HepG2 (cell line): ENCODE data around the gene ASXL1. TPM values are rescaled to one million over a fixed set of nuclear protein-coding genes. Genes with fewer than 3 reads are reported as not detected.

Experiments used
- ATAC-seq: fragments of 200-7000 bp; cut with Tn5 transposase; 3 replicates; pipeline ENCODE4 v1.9.1; 2020; ENCODE audit warnings: mild to moderate bottlenecking, moderate library complexity
- BruUV-seq: library from RNA; stranded (reverse); fragments of 400-500 nt; replicated peaks from 2 replicates; lab custom pipeline; 2021; lab: Mats Ljungman, UMichigan
- CTCF ChIA-PET: fragments of 300-600 bp; formaldehyde crosslinking; extraction: SDS; loops from one replicate; lab custom pipeline; 2021; ENCODE audit warnings: low total read pairs, inconsistent platforms, low intra/inter-chr PET ratio; lab: Yijun Ruan, JAX
- POLR2A ChIA-PET: fragments of 350-600 bp; sonication (Branson Sonifier 250); formaldehyde crosslinking; loops from one replicate; lab custom pipeline; 2020; ENCODE audit warnings: antibody characterized with exemption, inconsistent platforms; lab: Yijun Ruan, JAX
- DNase-seq: peaks from one replicate; pipeline ENCODE4 v3.0.0-alpha.2; 2015; ENCODE audit warnings: low spot score
- FAIRE-seq: peaks from 3 replicates; lab custom pipeline; 2011; peaks lifted over from hg19 to GRCh38; lab: Jason Lieb, UNC
- H2AFZ ChIP-seq: one replicate; pipeline ENCODE4 v1.6.1; 2011; ENCODE audit warnings: low read length, inconsistent platforms
- H3K27ac ChIP-seq: fragments of 300-600 bp; 3 replicates; pipeline ENCODE4 v1.8.0; 2011; ENCODE audit warnings: mixed run types, mild to moderate bottlenecking, mixed read lengths, low read length, inconsistent platforms; ENCODE audit not compliant: insufficient read depth; ENCODE audit errors: extremely low read length
- H3K27me3 ChIP-seq, 2 experiments: fragments of 200-600 bp in 1 of 2; 2 replicates in 1 of 2; 3 replicates in 1 of 2; pipeline versions ENCODE4 v1.6.0 to v1.8.0; 2011; ENCODE audit warnings: low read length in 2 of 2, mild to moderate bottlenecking in 2 of 2, moderate library complexity in 2 of 2, inconsistent platforms in 1 of 2; ENCODE audit not compliant: insufficient read depth in 2 of 2, control insufficient read depth in 1 of 2
- H3K36me3 ChIP-seq, 2 experiments: fragments of 200-600 bp in 1 of 2; replicated peaks in 1 of 2; 2 replicates in 1 of 2; 3 replicates in 1 of 2; pipeline versions ENCODE4 v1.5.1 to v1.8.0; 2011; ENCODE audit warnings: low read length in 2 of 2, inconsistent platforms in 1 of 2; ENCODE audit not compliant: insufficient read depth in 2 of 2, control insufficient read depth in 1 of 2
- H3K4me1 ChIP-seq: 2 replicates; pipeline ENCODE4 v1.5.1; 2012; ENCODE audit warnings: low read length, inconsistent platforms; ENCODE audit not compliant: insufficient read depth
- H3K4me2 ChIP-seq: 2 replicates; pipeline ENCODE4 v1.6.0; 2011; ENCODE audit warnings: low read depth, low read length, inconsistent platforms
- H3K4me3 ChIP-seq, 3 experiments: fragments of 200-600 bp in 1 of 3; sonication (generic), shearing (Covaris generic) in 1 of 3; replicated peaks in 1 of 3; 2 replicates each; pipeline ENCODE4 v1.5.1; 2011 to 2016; ENCODE audit warnings: low read length in 3 of 3, inconsistent platforms in 2 of 3, low read depth in 2 of 3, mild to moderate bottlenecking in 2 of 3, control low read depth in 1 of 3, mixed read lengths in 1 of 3; ENCODE audit not compliant: insufficient read depth in 1 of 3
- H3K79me2 ChIP-seq: one replicate; pipeline ENCODE4 v1.6.1; 2011; ENCODE audit warnings: low read length, inconsistent platforms; ENCODE audit not compliant: insufficient read depth
- H3K9ac ChIP-seq: 2 replicates; pipeline ENCODE4 v1.6.0; 2011; ENCODE audit warnings: mild to moderate bottlenecking, low read depth, low read length, inconsistent platforms; ENCODE audit not compliant: insufficient read depth
- H3K9me3 ChIP-seq: 2 replicates; pipeline ENCODE4 v1.5.1; 2012; ENCODE audit warnings: mild to moderate bottlenecking, low read length
- H4K20me1 ChIP-seq: 2 replicates; pipeline ENCODE4 v1.6.0; 2011; ENCODE audit warnings: inconsistent platforms, mild to moderate bottlenecking, low read length, moderate library complexity; ENCODE audit not compliant: insufficient read depth
- FOXA3 ChIP-seq: IDR thresholded peaks from 2 replicates; pipeline ENCODE4 v1.6.1; 2016; ENCODE audit warnings: missing genetic modification reagents, missing compliant biosample characterization
- HMGXB3 ChIP-seq: sonication (generic); formaldehyde crosslinking; IDR thresholded peaks from 2 replicates; pipeline ENCODE4 v1.4.0; 2020; ENCODE audit warnings: missing genetic modification reagents, borderline replicate concordance
- MYNN ChIP-seq: sonication (generic); formaldehyde crosslinking; IDR thresholded peaks from 2 replicates; pipeline ENCODE4 v1.4.0; 2020; ENCODE audit warnings: mild to moderate bottlenecking, low read depth, missing genetic modification reagents
- NFATC3 ChIP-seq: sonication (generic); formaldehyde crosslinking; IDR thresholded peaks from 2 replicates; pipeline ENCODE4 v1.5.1; 2020; ENCODE audit warnings: mild to moderate bottlenecking, missing genetic modification reagents
- POLR2AphosphoS2 ChIP-seq: IDR thresholded peaks from 2 replicates; pipeline ENCODE4 v1.6.1; 2011; ENCODE audit warnings: low read depth, low read length, improper control_type of control experiment
- PRDM10 ChIP-seq: sonication (generic); formaldehyde crosslinking; IDR thresholded peaks from 2 replicates; pipeline ENCODE4 v1.4.0; 2020; ENCODE audit warnings: low read depth, missing genetic modification reagents
- RBM39 ChIP-seq: fragments of 200-400 bp; formaldehyde crosslinking; IDR thresholded peaks from one replicate; pipeline ENCODE4 v1.6.1; 2018; ENCODE audit warnings: antibody characterized with exemption, mild to moderate bottlenecking, low read depth, low read length; ENCODE audit not compliant: poor library complexity, severe bottlenecking
- ZFAT ChIP-seq: sonication (generic); formaldehyde crosslinking; conservative IDR thresholded peaks from 2 replicates; pipeline ENCODE4 v1.8.1; 2023; ENCODE audit warnings: missing genetic modification reagents, inconsistent platforms
- ZNF224 ChIP-seq: sonication (generic); formaldehyde crosslinking; IDR thresholded peaks from 2 replicates; pipeline ENCODE4 v1.5.0; 2020; ENCODE audit warnings: mild to moderate bottlenecking, missing genetic modification reagents
- ZNF678 ChIP-seq: sonication (generic); formaldehyde crosslinking; IDR thresholded peaks from 2 replicates; pipeline ENCODE4 v1.4.0; 2020; ENCODE audit warnings: mild to moderate bottlenecking, missing genetic modification reagents
- WGBS: methylation state at CpG from one replicate; pipeline ENCODE4 v1.1.6; 2017; ENCODE audit warnings: low lambda C conversion rate; 5-methylcytosine and 5-hydroxymethylcytosine counted together
- in situ Hi-C: cut with HindIII; loops from 2 replicates; pipeline ENCODE4 v1.10.0; 2017; ENCODE audit warnings: low pct_unique_long_range_greater_than_20kb; ENCODE audit not compliant: extremely low pct_ligation_motif_present
- intact Hi-C: fragments of 100-400 bp; cut with micrococcal nuclease; formaldehyde crosslinking; loops from one replicate; pipeline ENCODE4 v1.10.0; 2022; ENCODE audit not compliant: unreplicated experiment
- polyA plus RNA-seq, 8 experiments: library from polyadenylated mRNA; depleted of rRNA in 3 of 8; stranded (reverse) in 7 of 8; unstranded in 1 of 8; fragments of >200 nt; fragmentation: Illumina TruSeq in 4 of 8; extraction: Trizol in 4 of 8; gene quantifications; 2 replicates each; pipeline versions ENCODE4 v1.2.1 to v1.2.3, GENCODE V29; 2011 to 2016; ENCODE audit warnings: low read depth in 4 of 8, missing spikeins in 1 of 8, mixed read lengths in 1 of 8; ENCODE audit not compliant: insufficient read depth in 1 of 8
- total RNA-seq, 5 experiments: library from RNA; depleted of rRNA; stranded (reverse); fragments of >200 nt; fragmentation: Illumina TruSeq; extraction: Trizol; gene quantifications; 2 replicates each; pipeline ENCODE4 v1.2.3, GENCODE V29; 2016; ENCODE audit warnings: low read depth in 1 of 5
- TF ChIP-seq, protein P1 (sequence below): sonication (generic); formaldehyde crosslinking; IDR thresholded peaks from 2 replicates; pipeline ENCODE4 v1.4.0; 2020; ENCODE audit warnings: mild to moderate bottlenecking, missing genetic modification reagents

Gene ASXL1
- total and polyA plus RNA-seq, 2 of the 13 experiments (the other 11 are each of a cell fraction or from before 2014, with no cell fraction given): 62.1 to 74.8 TPM

DNA sequence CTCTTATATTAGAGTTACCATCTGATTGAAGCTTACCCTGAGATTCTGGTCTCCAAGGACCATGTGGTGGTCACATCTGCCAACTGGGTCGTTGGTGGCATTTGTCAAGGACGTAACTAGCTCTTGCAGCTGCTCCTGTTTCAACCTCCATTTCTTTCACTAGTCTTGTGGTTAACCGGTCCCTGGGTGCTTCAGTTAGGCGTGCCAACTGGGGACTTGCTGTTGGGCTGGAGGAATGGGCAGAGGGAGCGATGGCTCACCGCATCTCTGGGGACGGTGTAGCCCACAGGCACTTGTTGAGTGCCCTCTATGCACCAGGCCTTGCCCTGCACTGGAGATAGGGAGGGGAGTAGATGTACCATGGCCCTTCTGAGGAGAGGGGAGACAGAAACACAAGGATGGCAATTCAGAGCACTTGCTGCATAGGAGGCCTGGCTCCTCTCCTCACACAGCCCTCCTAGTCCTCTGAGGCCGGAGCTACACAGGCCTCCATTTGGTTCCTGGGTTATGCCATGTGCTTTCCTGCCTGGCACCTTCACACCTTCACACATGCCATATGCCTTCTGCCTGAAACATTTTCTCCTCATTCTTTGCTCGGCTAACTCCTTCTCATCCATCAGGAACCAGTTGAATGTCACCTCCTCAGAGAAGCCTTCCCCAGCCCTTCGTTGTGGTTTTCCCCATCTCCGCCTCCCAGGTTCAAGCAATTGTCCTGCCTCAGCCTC lies 20.0 kb upstream of the ASXL1 start (continued):
- no peak for TF ChIP-seq RBM39
- TF ChIP-seq, protein P1, sequence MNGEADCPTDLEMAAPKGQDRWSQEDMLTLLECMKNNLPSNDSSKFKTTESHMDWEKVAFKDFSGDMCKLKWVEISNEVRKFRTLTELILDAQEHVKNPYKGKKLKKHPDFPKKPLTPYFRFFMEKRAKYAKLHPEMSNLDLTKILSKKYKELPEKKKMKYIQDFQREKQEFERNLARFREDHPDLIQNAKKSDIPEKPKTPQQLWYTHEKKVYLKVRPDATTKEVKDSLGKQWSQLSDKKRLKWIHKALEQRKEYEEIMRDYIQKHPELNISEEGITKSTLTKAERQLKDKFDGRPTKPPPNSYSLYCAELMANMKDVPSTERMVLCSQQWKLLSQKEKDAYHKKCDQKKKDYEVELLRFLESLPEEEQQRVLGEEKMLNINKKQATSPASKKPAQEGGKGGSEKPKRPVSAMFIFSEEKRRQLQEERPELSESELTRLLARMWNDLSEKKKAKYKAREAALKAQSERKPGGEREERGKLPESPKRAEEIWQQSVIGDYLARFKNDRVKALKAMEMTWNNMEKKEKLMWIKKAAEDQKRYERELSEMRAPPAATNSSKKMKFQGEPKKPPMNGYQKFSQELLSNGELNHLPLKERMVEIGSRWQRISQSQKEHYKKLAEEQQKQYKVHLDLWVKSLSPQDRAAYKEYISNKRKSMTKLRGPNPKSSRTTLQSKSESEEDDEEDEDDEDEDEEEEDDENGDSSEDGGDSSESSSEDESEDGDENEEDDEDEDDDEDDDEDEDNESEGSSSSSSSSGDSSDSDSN: 0 out of 2 replicates have a peak, but pooled peaks have one; percentile 6

DNA sequence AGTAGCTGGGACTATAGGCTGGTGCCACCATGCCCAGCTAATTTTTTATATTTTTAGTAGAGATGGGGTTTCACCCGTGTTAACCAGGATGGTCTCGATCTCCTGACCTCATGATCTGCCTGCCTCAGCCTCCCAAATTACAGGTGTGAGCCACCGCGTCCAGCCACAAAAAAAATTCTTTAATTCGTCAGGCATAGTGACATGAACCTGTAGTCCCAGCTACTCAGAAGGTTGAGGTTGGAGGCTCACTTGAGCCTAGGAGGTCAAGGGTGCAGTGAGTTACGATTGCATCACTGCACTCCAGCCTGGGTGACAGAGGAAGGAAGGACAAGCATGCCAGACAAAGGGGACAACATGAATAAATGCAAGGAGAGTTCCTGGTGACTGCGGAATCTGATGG lies 19.5 kb upstream of the ASXL1 start:
- no TSS peak for BruUV-seq
- H3K4me3 ChIP-seq: no peak overlapping the region
- ATAC-seq (peak; percentile 50), DNase-seq (peak; percentile 54), FAIRE-seq (peak; percentile 59)
- in situ Hi-C loops (no loop called here), intact Hi-C loops (loop anchor here (2.0 kb wide), 1 partner anchor 16 kb away; no protein-coding TSS in a partner anchor)
- peak overlapping the region; percentile 9 for H3K4me2 ChIP-seq
- H3K4me1 ChIP-seq: peaks cover 45% of the 10 kb centered on the region
- H2AFZ ChIP-seq: no peak overlapping the region
- H4K20me1 ChIP-seq: no peaks in the 10 kb centered on the region
- peaks cover 0 to 7% of the 10 kb centered on the region in 2 experiments; a peak in 2 of 5 replicates for H3K36me3 ChIP-seq
- no peaks in the 10 kb centered on the region for H3K79me2 ChIP-seq
- ChIA-PET POLR2A (interaction anchor here (0.7 to 5.0 kb wide), 4 partner anchors 9 to 49 kb away, joined by 3 to 36 read pairs (median 4); partner anchors contain the start of gene ASXL1), CTCF (no interaction called here)
- no peak overlapping the region for H3K9ac ChIP-seq
- H3K9me3 ChIP-seq: no peaks in the 10 kb centered on the region
- H3K27ac ChIP-seq: no peak overlapping the region
- no peaks in the 10 kb centered on the region for H3K27me3 ChIP-seq
- WGBS: 54% methylated on average over 7 of the region's 7 CpGs
- TF ChIP-seq ZNF224 (CRISPR knock-in tag) (no peak), MYNN (CRISPR knock-in tag) (no peak), ZFAT (CRISPR knock-in tag) (no peak), HMGXB3 (CRISPR knock-in tag) (no peak), ZNF678 (CRISPR knock-in tag) (no peak), POLR2AphosphoS2 (no peak), NFATC3 (CRISPR knock-in tag) (no peak), PRDM10 (CRISPR knock-in tag) (no peak), FOXA3 (CRISPR knock-in tag) (peak; percentile 64; the same call in 1 of the 2 replicates)
